Brain microvascular endothelial cell (primary cell): ENCODE data around the gene PTPRU.

Source experiments
- DNase-seq: peaks from one replicate; pipeline ENCODE4 v3.0.0-alpha.2; 2020
- H3K27ac ChIP-seq: fragments of 250-450 bp; sonication (Bioruptor Pico); 2 replicates; pipeline ENCODE4 v1.5.1; 2020; ENCODE audit warnings: mild to moderate bottlenecking, moderate library complexity
- H3K27me3 ChIP-seq: fragments of 250-450 bp; sonication (Bioruptor Pico); replicated peaks from 2 replicates; pipeline ENCODE4 v1.5.1; 2020; ENCODE audit warnings: mild to moderate bottlenecking
- H3K36me3 ChIP-seq: fragments of 250-450 bp; sonication (Bioruptor Pico); replicated peaks from 2 replicates; pipeline ENCODE4 v1.5.1; 2020; ENCODE audit warnings: mild to moderate bottlenecking
- H3K4me3 ChIP-seq: 2 replicates; pipeline ENCODE4 v1.5.1; 2011; ENCODE audit warnings: low read depth, mild to moderate bottlenecking, control low read depth, low read length, moderate library complexity
- CTCF ChIP-seq: IDR thresholded peaks from 2 replicates; pipeline ENCODE4 v1.5.1; 2011; ENCODE audit warnings: low read depth, mild to moderate bottlenecking, moderate library complexity, low read length, control low read depth, inconsistent platforms; ENCODE audit errors: missing control alignments
- in situ Hi-C: cut with HindIII; loops from 2 replicates; pipeline ENCODE4 v1.10.0; 2017; ENCODE audit warnings: low sequenced_read_pairs, low pct_ligation_motif_present

Gene PTPRU

GRCh38 chr1:29222686-29223085, 13.6 kb upstream of the PTPRU start:
- no peak overlapping the region for H3K4me3 ChIP-seq
- H3K27ac ChIP-seq = no peak overlapping the region
- no peaks in the 10 kb centered on the region for H3K27me3 ChIP-seq
- no peaks in the 10 kb centered on the region for H3K36me3 ChIP-seq
- TF ChIP-seq CTCF = no peak
- DNase-seq = no peak
- in situ Hi-C loops = no loop called here

- DNase-seq = no peak
- in situ Hi-C loops = no loop called here
- Histone ChIP-seq H3K36me3 (no peaks in the 10 kb centered on the region), H3K27ac (no peak overlapping the region), H3K27me3 (no peaks in the 10 kb centered on the region), H3K4me3 (no peak overlapping the region)
- no peak for TF ChIP-seq CTCF
These were observed 12.8 kb upstream of the PTPRU start for GRCh38 chr1:29223521-29223920.

- no peak for TF ChIP-seq CTCF
- Histone ChIP-seq H3K27me3 (no peaks in the 10 kb centered on the region), H3K36me3 (no peaks in the 10 kb centered on the region), H3K4me3 (no peak overlapping the region), H3K27ac (no peak overlapping the region)
- in situ Hi-C loops = no loop called here
- no peak for DNase-seq
These were observed 11.9 kb upstream of the PTPRU start for GRCh38 chr1:29224356-29224837.

- TF ChIP-seq CTCF = no peak
- Histone ChIP-seq H3K36me3 (no peaks in the 10 kb centered on the region), H3K4me3 (no peak overlapping the region), H3K27me3 (no peaks in the 10 kb centered on the region), H3K27ac (no peak overlapping the region)
- no peak for DNase-seq
- in situ Hi-C loops = loop anchor here (25.0 kb wide), 2 partner anchors 487 to 1462 kb away; no protein-coding TSS in a partner anchor
These were observed 11.0 kb upstream of the PTPRU start for GRCh38 chr1:29225361-29225760.

- DNase-seq = no peak
- Histone ChIP-seq H3K4me3 (no peak overlapping the region), H3K27ac (no peak overlapping the region), H3K36me3 (no peaks in the 10 kb centered on the region), H3K27me3 (no peaks in the 10 kb centered on the region)
- in situ Hi-C loops = loop anchor here (25.0 kb wide), 2 partner anchors 485 to 1460 kb away; no protein-coding TSS in a partner anchor
- TF ChIP-seq CTCF = no peak
These were observed 8.8 kb upstream of the PTPRU start for GRCh38 chr1:29227511-29227910.

- peak overlapping the region; percentile 90 for H3K4me3 ChIP-seq
- H3K27me3 ChIP-seq = no peaks in the 10 kb centered on the region
- DNase-seq = no peak
- no peak for TF ChIP-seq CTCF
- H3K36me3 ChIP-seq = no peaks in the 10 kb centered on the region
- no peak overlapping the region for H3K27ac ChIP-seq
- in situ Hi-C loops = loop anchor here (25.0 kb wide), 2 partner anchors 482 to 1457 kb away; no protein-coding TSS in a partner anchor
These were observed 6.1 kb upstream of the PTPRU start for GRCh38 chr1:29230204-29230552.
